Cardiac muscle cell (in vitro differentiated cells and primary cell): ENCODE results near the gene IGSF21. TPM values are rescaled to one million over a fixed set of nuclear protein-coding genes. Genes with fewer than 3 reads are reported as not detected.

ENCODE experiments used
- DNase-seq, 2 donors: peaks; one replicate each; pipeline versions ENCODE4 v3.0.0 to v3.0.0-alpha.2; 2010 to 2017; ENCODE audit warnings: low read depth in 1 of 2, low spot score in 1 of 2
- H3K27ac ChIP-seq: fragments of 200-600 bp; sonication (generic); 2 replicates; pipeline ENCODE4 v1.5.1; 2016
- H3K27me3 ChIP-seq: fragments of 200-600 bp; sonication (generic); 2 replicates; pipeline ENCODE4 v1.6.0; 2016; ENCODE audit warnings: control low read depth
- H3K36me3 ChIP-seq: fragments of 200-600 bp; sonication (generic); 2 replicates; pipeline ENCODE4 v1.5.1; 2016; ENCODE audit warnings: control low read depth
- H3K4me1 ChIP-seq: fragments of 200-600 bp; sonication (generic); 2 replicates; pipeline ENCODE4 v1.8.1; 2017; ENCODE audit warnings: low read depth, mild to moderate bottlenecking, mixed run types
- H3K4me3 ChIP-seq: fragments of 200-600 bp; sonication (generic); 2 replicates; pipeline ENCODE4 v1.5.1; 2016; ENCODE audit warnings: mild to moderate bottlenecking
- H3K9me3 ChIP-seq: fragments of 200-600 bp; sonication (generic); 2 replicates; pipeline ENCODE4 v1.5.1; 2017; ENCODE audit warnings: low read depth, mild to moderate bottlenecking, control low read depth
- polyA plus RNA-seq: library from polyadenylated mRNA; unstranded; fragments of >200 nt; fragmentation: Nextera tagmentation; extraction: Ambion mirVana; gene quantifications from 2 replicates; pipeline ENCODE4 v1.2.1, GENCODE V29; 2016
- total RNA-seq: library from RNA; depleted of rRNA; stranded (reverse); fragments of >200 nt; gene quantifications from 2 replicates; pipeline ENCODE4 v1.2.3, GENCODE V29; 2016
- TF ChIP-seq, protein P1 (sequence below): IDR thresholded peaks from 2 replicates; pipeline ENCODE4 v1.5.1; 2012; ENCODE audit warnings: low read depth, mild to moderate bottlenecking, low read length

Gene IGSF21
- total and polyA plus RNA-seq, 2 experiments from 2014 or later, result 0.06 TPM; not detected in 1

DNA sequence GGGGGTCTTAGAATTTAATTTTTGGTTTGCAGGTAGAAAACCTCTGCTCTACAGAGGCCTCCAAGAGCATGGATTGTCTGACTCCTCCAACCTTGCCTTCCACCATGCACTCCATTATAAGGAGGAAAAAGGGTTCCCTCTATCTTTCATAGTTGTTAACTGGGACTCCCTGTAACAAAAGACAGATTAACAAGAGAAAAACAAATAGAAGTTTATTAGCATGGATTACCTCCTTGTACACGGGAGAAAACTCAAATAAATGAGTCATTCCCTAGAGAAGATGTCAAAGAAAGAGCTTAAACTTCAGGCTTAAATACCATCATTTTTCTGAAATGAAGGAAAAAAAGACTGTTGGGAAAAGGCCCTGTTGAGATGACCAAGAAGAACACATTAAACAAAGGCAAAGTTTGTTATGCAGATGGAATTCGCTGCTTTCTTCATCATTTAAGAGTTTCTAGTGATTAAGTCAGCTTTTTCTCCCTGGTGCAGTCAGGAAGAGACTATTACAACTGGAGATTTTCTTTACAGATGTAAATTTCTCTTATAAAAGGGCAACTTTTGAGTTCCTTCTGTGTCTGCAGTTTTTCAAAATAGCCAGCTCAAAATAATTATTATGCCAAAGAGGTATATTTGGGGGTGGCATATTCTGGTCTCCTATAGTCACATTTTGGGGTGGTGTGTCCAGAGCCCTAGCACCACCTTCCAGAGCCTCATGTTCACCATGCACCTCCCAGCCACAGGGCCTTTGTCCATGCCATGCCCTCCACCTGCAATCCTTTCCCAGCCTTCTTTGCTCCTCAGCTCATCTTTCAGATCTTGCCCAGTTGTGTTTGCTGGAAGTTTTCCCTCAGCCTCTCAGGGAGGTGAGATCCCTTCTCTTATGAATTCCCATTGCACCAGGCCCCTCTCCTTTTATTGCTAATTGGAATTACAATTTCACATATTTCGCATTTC, 310.0 kb downstream of the IGSF21 start:
- Histone ChIP-seq H3K27ac (no peak overlapping the region), H3K4me1 (no peaks in the 10 kb centered on the region), H3K27me3 (no peaks in the 10 kb centered on the region), H3K9me3 (no peaks in the 10 kb centered on the region), H3K4me3 (no peak overlapping the region), H3K36me3 (no peaks in the 10 kb centered on the region)
- TF ChIP-seq, protein P1, sequence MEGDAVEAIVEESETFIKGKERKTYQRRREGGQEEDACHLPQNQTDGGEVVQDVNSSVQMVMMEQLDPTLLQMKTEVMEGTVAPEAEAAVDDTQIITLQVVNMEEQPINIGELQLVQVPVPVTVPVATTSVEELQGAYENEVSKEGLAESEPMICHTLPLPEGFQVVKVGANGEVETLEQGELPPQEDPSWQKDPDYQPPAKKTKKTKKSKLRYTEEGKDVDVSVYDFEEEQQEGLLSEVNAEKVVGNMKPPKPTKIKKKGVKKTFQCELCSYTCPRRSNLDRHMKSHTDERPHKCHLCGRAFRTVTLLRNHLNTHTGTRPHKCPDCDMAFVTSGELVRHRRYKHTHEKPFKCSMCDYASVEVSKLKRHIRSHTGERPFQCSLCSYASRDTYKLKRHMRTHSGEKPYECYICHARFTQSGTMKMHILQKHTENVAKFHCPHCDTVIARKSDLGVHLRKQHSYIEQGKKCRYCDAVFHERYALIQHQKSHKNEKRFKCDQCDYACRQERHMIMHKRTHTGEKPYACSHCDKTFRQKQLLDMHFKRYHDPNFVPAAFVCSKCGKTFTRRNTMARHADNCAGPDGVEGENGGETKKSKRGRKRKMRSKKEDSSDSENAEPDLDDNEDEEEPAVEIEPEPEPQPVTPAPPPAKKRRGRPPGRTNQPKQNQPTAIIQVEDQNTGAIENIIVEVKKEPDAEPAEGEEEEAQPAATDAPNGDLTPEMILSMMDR, result no peak
- no peak for DNase-seq

GRCh38 chr1:18419113-18419844, 311.7 kb downstream of the IGSF21 start:
- H3K27ac ChIP-seq, result no peak overlapping the region
- H3K9me3 ChIP-seq, result no peaks in the 10 kb centered on the region
- TF ChIP-seq, protein P1, result no peak

GRCh38 chr1:18419845-18420184, 312.2 kb downstream of the IGSF21 start:
- Histone ChIP-seq H3K36me3 (no peaks in the 10 kb centered on the region), H3K27me3 (no peaks in the 10 kb centered on the region), H3K4me3 (no peak overlapping the region), H3K4me1 (no peaks in the 10 kb centered on the region), H3K9me3 (no peaks in the 10 kb centered on the region), H3K27ac (no peak overlapping the region)
- TF ChIP-seq, protein P1, result no peak
- no peak for DNase-seq

More at GRCh38 chr1:18419113-18419844, 311.7 kb downstream of the IGSF21 start:
- Histone ChIP-seq H3K4me1 (no peaks in the 10 kb centered on the region), H3K27me3 (no peaks in the 10 kb centered on the region), H3K36me3 (no peaks in the 10 kb centered on the region), H3K4me3 (no peak overlapping the region)
- no peak for DNase-seq

DNA sequence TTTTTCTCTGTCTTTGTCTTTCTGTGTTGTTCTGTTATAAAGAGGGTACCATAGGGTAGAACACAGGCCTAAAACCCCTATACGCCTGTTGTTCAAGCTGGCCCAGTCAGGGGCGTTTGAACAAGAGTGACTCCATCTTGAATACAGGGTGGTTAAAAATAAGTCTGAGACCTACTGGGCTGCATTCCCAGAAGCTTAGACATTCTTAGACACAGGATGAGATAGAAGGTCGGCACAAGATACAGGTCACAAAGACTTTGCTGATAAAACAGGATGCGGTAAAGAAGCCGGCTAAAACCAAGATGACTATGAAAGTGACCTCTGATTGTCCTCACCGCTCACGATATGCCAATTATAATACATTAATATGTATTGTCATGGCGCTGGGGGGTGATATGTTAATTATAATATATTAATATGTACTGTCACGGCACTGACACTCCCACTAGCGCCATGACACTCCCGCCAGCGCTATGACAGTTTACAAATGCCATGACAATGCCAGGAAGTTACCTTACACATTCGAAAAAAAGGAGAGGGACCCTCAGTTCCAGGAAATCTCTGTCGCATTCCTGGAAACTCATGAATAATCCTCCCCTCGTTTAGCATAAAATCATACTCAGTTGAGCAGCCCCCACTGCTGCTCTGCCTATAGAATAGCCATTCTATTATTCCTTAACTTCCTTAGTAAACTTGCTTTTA, 314.6 kb downstream of the IGSF21 start:
- no peaks in the 10 kb centered on the region for H3K9me3 ChIP-seq
- H3K36me3 ChIP-seq, result no peaks in the 10 kb centered on the region
- TF ChIP-seq, protein P1, result no peak
- H3K4me3 ChIP-seq, result no peak overlapping the region
- no peaks in the 10 kb centered on the region for H3K4me1 ChIP-seq
- no peak for DNase-seq
- no peak overlapping the region for H3K27ac ChIP-seq
- H3K27me3 ChIP-seq, result no peaks in the 10 kb centered on the region

DNA sequence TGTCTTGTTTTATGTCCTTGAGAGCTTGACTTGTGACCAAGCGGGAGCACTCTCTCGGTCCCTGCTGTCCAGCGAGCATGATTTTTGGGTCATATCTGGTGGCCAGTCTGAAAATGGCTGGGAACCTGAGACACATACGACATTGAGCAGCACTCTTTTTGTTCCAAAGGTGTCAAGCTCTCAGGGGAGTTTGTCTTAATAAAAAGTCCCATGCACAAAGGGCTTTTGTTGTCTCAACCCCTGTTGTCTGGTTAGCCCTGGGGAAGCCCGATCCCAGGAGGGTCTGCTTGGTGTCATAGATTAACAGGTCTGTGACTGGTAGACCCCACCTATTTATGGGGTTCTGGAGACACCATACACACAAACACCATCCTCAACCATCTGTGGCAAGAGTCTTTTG, 315.4 kb downstream of the IGSF21 start:
- no peaks in the 10 kb centered on the region for H3K9me3 ChIP-seq
- no peaks in the 10 kb centered on the region for H3K4me1 ChIP-seq
- no peak overlapping the region for H3K27ac ChIP-seq
- no peak overlapping the region for H3K4me3 ChIP-seq
- DNase-seq, result no peak
- no peaks in the 10 kb centered on the region for H3K27me3 ChIP-seq
- TF ChIP-seq, protein P1, result no peak
- no peaks in the 10 kb centered on the region for H3K36me3 ChIP-seq
